HepG2 (cell line): Measurements from ENCODE around the gene MCOLN1. TPM values are rescaled to one million over a fixed set of nuclear protein-coding genes. Genes with fewer than 3 reads are reported as not detected.

ENCODE experiments used
- CBX1 ChIP-seq: IDR thresholded peaks from one replicate; pipeline ENCODE4 v1.6.1; 2016; ENCODE audit warnings: antibody characterized with exemption, low read depth
- HCFC1 ChIP-seq: fragments of 150-350 bp; IDR thresholded peaks from 2 replicates; pipeline ENCODE4 v1.6.1; 2014; ENCODE audit warnings: low read depth, low read length
- NFE2 ChIP-seq: sonication (generic); formaldehyde crosslinking; IDR thresholded peaks from 2 replicates; pipeline ENCODE4 v1.4.0; 2020; ENCODE audit warnings: missing genetic modification reagents
- NFE2L1 ChIP-seq: sonication (generic); formaldehyde crosslinking; IDR thresholded peaks from 2 replicates; pipeline ENCODE4 v1.4.0; 2020; ENCODE audit warnings: missing genetic modification reagents, mild to moderate bottlenecking, borderline replicate concordance
- SMAD3 ChIP-seq: sonication (generic); formaldehyde crosslinking; IDR thresholded peaks from 2 replicates; pipeline ENCODE4 v1.4.0; 2020; ENCODE audit warnings: missing genetic modification reagents
- SOX13 ChIP-seq, 3 experiments: fragments of 450-650 bp in 1 of 3; sonication (generic) in 1 of 3; formaldehyde crosslinking in 1 of 3; IDR thresholded peaks in 2 of 3; conservative IDR thresholded peaks in 1 of 3; 2 replicates each; pipeline versions ENCODE4 v1.5.0 to v1.6.1; 2016 to 2020; ENCODE audit warnings: antibody characterized with exemption in 1 of 3, mild to moderate bottlenecking in 1 of 3, missing compliant biosample characterization in 1 of 3, missing genetic modification reagents in 1 of 3, moderate library complexity in 1 of 3
- ZNF318 ChIP-seq: sonication (generic); formaldehyde crosslinking; IDR thresholded peaks from 2 replicates; pipeline ENCODE4 v1.4.0; 2020; ENCODE audit warnings: mild to moderate bottlenecking, missing genetic modification reagents
- ZNF337 ChIP-seq: sonication (generic); formaldehyde crosslinking; IDR thresholded peaks from 2 replicates; pipeline ENCODE4 v1.5.1; 2020; ENCODE audit warnings: missing genetic modification reagents, low read depth, mild to moderate bottlenecking, borderline replicate concordance
- ZNF451 ChIP-seq: sonication (generic); formaldehyde crosslinking; IDR thresholded peaks from 2 replicates; pipeline ENCODE4 v1.5.0; 2020; ENCODE audit warnings: mild to moderate bottlenecking, missing genetic modification reagents
- ZNF570 ChIP-seq: sonication (generic); formaldehyde crosslinking; IDR thresholded peaks from 2 replicates; pipeline ENCODE4 v1.4.0; 2020; ENCODE audit warnings: mild to moderate bottlenecking, missing genetic modification reagents, borderline replicate concordance
- ZNF580 ChIP-seq: IDR thresholded peaks from 2 replicates; pipeline ENCODE4 v1.6.1; 2016; ENCODE audit warnings: low read depth, borderline replicate concordance
- ZNF639 ChIP-seq: conservative IDR thresholded peaks from 2 replicates; pipeline ENCODE4 v1.6.1; 2018; ENCODE audit warnings: missing genetic modification reagents
- ZNF816 ChIP-seq: sonication (generic); formaldehyde crosslinking; IDR thresholded peaks from 2 replicates; pipeline ENCODE4 v1.8.0; 2022; ENCODE audit warnings: missing genetic modification reagents, mild to moderate bottlenecking, borderline replicate concordance
- ZSCAN25 ChIP-seq: sonication (generic); formaldehyde crosslinking; IDR thresholded peaks from 2 replicates; pipeline ENCODE4 v1.8.0; 2022; ENCODE audit warnings: mild to moderate bottlenecking, missing genetic modification reagents
- ZXDC ChIP-seq: sonication (generic); formaldehyde crosslinking; IDR thresholded peaks from 2 replicates; pipeline ENCODE4 v1.5.0; 2020; ENCODE audit warnings: mild to moderate bottlenecking, missing genetic modification reagents
- polyA plus RNA-seq, 8 experiments: library from polyadenylated mRNA; depleted of rRNA in 3 of 8; stranded (reverse) in 7 of 8; unstranded in 1 of 8; fragments of >200 nt; fragmentation: Illumina TruSeq in 4 of 8; extraction: Trizol in 4 of 8; gene quantifications; 2 replicates each; pipeline versions ENCODE4 v1.2.1 to v1.2.3, GENCODE V29; 2011 to 2016; ENCODE audit warnings: low read depth in 4 of 8, missing spikeins in 1 of 8, mixed read lengths in 1 of 8; ENCODE audit not compliant: insufficient read depth in 1 of 8
- total RNA-seq, 5 experiments: library from RNA; depleted of rRNA; stranded (reverse); fragments of >200 nt; fragmentation: Illumina TruSeq; extraction: Trizol; gene quantifications; 2 replicates each; pipeline ENCODE4 v1.2.3, GENCODE V29; 2016; ENCODE audit warnings: low read depth in 1 of 5

Gene MCOLN1
- total and polyA plus RNA-seq, 2 of the 13 experiments (the other 11 are each of a cell fraction or from before 2014, with no cell fraction given) = 3.4 to 15.7 TPM

- no peak for TF ChIP-seq ZNF570 (CRISPR knock-in tag)
- TF ChIP-seq ZXDC (CRISPR knock-in tag) = no peak
- no peak for TF ChIP-seq NFE2 (CRISPR knock-in tag)
- no peak for TF ChIP-seq ZSCAN25
- TF ChIP-seq NFE2L1 (CRISPR knock-in tag) = no peak
- TF ChIP-seq ZNF318 (CRISPR knock-in tag) = peak; percentile 79; the same call in 1 of the 2 replicates
- peak; percentile 98 for TF ChIP-seq CBX1
- TF ChIP-seq SMAD3 = peak; percentile 64; the same call in 1 of the 2 replicates
- TF ChIP-seq ZNF337 (CRISPR knock-in tag) = no peak
- TF ChIP-seq ZNF451 (CRISPR knock-in tag) = peak; percentile 68; the same call in 1 of the 2 replicates
- TF ChIP-seq HCFC1 = peak; percentile 78
- no peak for TF ChIP-seq SOX13 (IDR thresholded peaks at IDR 0.05)
- no peak for TF ChIP-seq SOX13 (CRISPR knock-in tag; conservative IDR thresholded peaks at IDR 0.05 in 1 of 2, IDR thresholded peaks at IDR 0.05 in 1 of 2)
- TF ChIP-seq ZNF816 (CRISPR knock-in tag) = peak; percentile 42; the same call in 1 of the 2 replicates
- peak; percentile 95; the same call in 1 of the 2 replicates for TF ChIP-seq ZNF580 (CRISPR knock-in tag)
- TF ChIP-seq ZNF639 (CRISPR knock-in tag) = peak; percentile 68; the same call in 1 of the 2 replicates
Observed at GRCh38 chr19:7522072-7522922, at the start of gene MCOLN1 (continued).
